HFF-Myc (cell line): Measurements from ENCODE around the gene F2RL1.
"Not testable (repeated sequence)": the region's sequence is repeated elsewhere in the genome, so short reads cannot be mapped to it uniquely, and the experiment has no call there.

Experiments used
- DNase-seq: peaks from one replicate; pipeline ENCODE4 v3.0.0-alpha.2; 2011; ENCODE audit warnings: low read depth; ENCODE audit errors: extremely low read depth
- H3K4me3 ChIP-seq: replicated peaks from 2 replicates; pipeline ENCODE4 v1.5.1; 2011; ENCODE audit warnings: low read depth, mild to moderate bottlenecking, control low read depth, low read length
- CTCF ChIP-seq: IDR thresholded peaks from 2 replicates; pipeline ENCODE4 v1.5.1; 2012; ENCODE audit warnings: mild to moderate bottlenecking, low read depth, low read length, control low read depth; ENCODE audit errors: missing control alignments

Gene F2RL1

GRCh38 chr5:76855961-76856360 is 37.1 kb downstream of the F2RL1 start:
- DNase-seq: no peak

DNA sequence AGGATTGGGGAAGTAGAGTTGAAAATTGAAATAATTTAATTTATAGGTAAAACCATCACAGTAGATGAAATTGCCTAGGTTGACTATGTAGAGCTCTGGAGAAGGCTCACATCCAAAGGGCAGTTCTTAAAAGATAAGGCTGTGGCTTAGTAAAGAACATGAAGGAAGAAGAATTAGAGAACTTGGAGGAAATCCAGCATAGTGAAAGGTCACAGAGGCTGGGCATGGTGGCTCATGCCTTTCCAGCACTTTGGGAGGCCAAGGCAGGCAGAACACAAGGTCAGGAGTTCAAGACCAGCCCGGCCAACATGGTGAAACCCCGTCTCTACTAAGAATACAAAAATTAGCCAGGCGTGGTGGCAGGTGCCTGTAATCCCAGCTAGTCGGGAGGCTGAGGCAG is 38.0 kb downstream of the F2RL1 start:
- not testable (repeated sequence) for DNase-seq, H3K4me3 ChIP-seq

More at GRCh38 chr5:76855961-76856360, 37.1 kb downstream of the F2RL1 start:
- TF ChIP-seq CTCF: no peak
- H3K4me3 ChIP-seq: no peak overlapping the region

GRCh38 chr5:76859591-76860247 is 40.9 kb downstream of the F2RL1 start:
- TF ChIP-seq CTCF: no peak
- DNase-seq: no peak
- H3K4me3 ChIP-seq: no peak overlapping the region

DNA sequence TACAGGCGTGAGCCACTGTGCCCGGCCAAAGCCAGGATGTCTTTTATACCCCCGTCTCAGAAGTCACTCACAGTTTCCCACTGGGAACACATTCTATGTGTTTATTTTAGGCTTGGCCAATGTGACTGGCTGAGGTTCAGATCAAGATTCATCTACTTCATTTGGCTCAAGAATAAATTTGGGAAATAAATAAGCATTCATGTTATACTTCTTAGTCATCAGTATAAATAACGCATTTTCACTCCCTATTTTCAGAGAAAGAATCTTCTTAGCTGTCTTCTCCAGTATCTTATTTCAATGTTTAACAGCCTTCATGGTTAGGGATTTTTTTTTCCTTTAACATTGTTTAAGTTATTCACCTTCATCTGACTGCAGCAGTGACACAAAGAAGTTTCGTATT is 42.8 kb downstream of the F2RL1 start:
- TF ChIP-seq CTCF: no peak
- H3K4me3 ChIP-seq: no peak overlapping the region
- no peak for DNase-seq

DNA sequence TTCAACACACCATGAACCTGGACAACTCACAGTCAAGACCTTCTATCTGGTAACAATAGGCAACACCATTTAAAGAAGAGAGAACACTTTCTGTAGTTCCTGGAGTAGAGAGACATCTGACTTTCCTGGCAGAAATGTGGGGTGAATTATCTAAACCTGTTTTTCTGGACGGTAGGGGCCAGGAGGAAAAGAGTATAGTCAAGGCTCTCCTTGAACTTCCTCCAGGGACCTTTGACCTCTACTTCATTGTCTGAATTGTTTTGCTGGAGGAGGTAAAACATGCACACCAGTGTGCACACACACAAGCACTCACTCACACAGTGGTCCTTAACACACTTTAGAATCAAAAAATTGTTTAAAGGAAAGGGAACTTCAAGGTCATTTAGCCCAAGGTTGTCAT is 44.2 kb downstream of the F2RL1 start:
- no peak for TF ChIP-seq CTCF
- no peak overlapping the region for H3K4me3 ChIP-seq
- no peak for DNase-seq

- H3K4me3 ChIP-seq: no peak overlapping the region
- no peak for TF ChIP-seq CTCF
- DNase-seq: no peak
Measured at GRCh38 chr5:76866503-76866902, 47.7 kb downstream of the F2RL1 start.

GRCh38 chr5:76867038-76867437 is 48.2 kb downstream of the F2RL1 start:
- H3K4me3 ChIP-seq: no peak overlapping the region
- no peak for DNase-seq
- no peak for TF ChIP-seq CTCF
